Right atrium auricular region (tissue), 2 donors: ENCODE results near the gene C2CD2. TPM values are rescaled to one million over a fixed set of nuclear protein-coding genes. Genes with fewer than 3 reads are reported as not detected.
A peak's percentile ranks its signal among the peaks of the same experiment; 100 is the strongest.

Experiments used
- DNase-seq: peaks from one replicate; pipeline ENCODE4 v3.0.0-alpha.2; 2019; ENCODE audit warnings: low spot score
- H3K27ac ChIP-seq, 2 donors: fragments of 200-600 bp; sonication (generic); 1 replicate in 1 of 2; 2 replicates in 1 of 2; pipeline ENCODE4 v1.5.1; 2016 to 2019
- H3K27me3 ChIP-seq, 2 donors: fragments of 200-600 bp; sonication (generic); one replicate each; pipeline versions ENCODE4 v1.5.1 to v1.6.0; 2017 to 2019
- H3K36me3 ChIP-seq: fragments of 200-600 bp; sonication (generic); one replicate; pipeline ENCODE4 v1.5.1; 2016
- H3K4me1 ChIP-seq, 2 donors: fragments of 200-600 bp; sonication (generic); one replicate each; pipeline versions ENCODE4 v1.5.1 to v1.6.0; 2017 to 2019
- H3K4me3 ChIP-seq, 2 donors: fragments of 200-600 bp; sonication (generic); 1 replicate in 1 of 2; 2 replicates in 1 of 2; pipeline ENCODE4 v1.5.1; 2017 to 2019; ENCODE audit warnings: mild to moderate bottlenecking in 1 of 2, moderate library complexity in 1 of 2
- H3K9me3 ChIP-seq, 2 donors: fragments of 200-600 bp; sonication (generic); one replicate each; pipeline ENCODE4 v1.5.1; 2019
- total RNA-seq, 2 donors: library from RNA; depleted of rRNA; stranded (reverse); fragments of >200 nt; gene quantifications; one replicate each; pipeline ENCODE4 v1.1.0, GENCODE V29; 2016
- TF ChIP-seq, protein P1 (sequence below), 2 donors: fragments of 200-600 bp; sonication (generic); IDR thresholded peaks; one replicate each; pipeline ENCODE4 v1.5.1; 2019; ENCODE audit warnings: antibody characterized with exemption in 2 of 2

The C2CD2 gene
- total RNA-seq, 2 donors from 2014 or later = 8.6 to 9.1 TPM

GRCh38 chr21:41879190-41879998 is 74.4 kb downstream of the C2CD2 start, which contains the start of gene PRDM15:
PRDM15 (minus strand) TSS chr21:41879344; CDS start chr21:41860363, 18,981 bp downstream.
- H3K27me3 ChIP-seq = no peaks in the 10 kb centered on the region
- peak within 1 kb of the TSS; percentile 65 to 81 for H3K27ac ChIP-seq
- no peaks in the 10 kb centered on the region for H3K36me3 ChIP-seq
- H3K9me3 ChIP-seq = no peaks in the 10 kb centered on the region
- peaks cover 0 to 5% of the 10 kb centered on the region in 2 donors for H3K4me1 ChIP-seq
- H3K4me3 ChIP-seq = peak within 1 kb of the TSS; percentile 76 to 86
- peak; percentile 81 for DNase-seq
- TF ChIP-seq, protein P1, sequence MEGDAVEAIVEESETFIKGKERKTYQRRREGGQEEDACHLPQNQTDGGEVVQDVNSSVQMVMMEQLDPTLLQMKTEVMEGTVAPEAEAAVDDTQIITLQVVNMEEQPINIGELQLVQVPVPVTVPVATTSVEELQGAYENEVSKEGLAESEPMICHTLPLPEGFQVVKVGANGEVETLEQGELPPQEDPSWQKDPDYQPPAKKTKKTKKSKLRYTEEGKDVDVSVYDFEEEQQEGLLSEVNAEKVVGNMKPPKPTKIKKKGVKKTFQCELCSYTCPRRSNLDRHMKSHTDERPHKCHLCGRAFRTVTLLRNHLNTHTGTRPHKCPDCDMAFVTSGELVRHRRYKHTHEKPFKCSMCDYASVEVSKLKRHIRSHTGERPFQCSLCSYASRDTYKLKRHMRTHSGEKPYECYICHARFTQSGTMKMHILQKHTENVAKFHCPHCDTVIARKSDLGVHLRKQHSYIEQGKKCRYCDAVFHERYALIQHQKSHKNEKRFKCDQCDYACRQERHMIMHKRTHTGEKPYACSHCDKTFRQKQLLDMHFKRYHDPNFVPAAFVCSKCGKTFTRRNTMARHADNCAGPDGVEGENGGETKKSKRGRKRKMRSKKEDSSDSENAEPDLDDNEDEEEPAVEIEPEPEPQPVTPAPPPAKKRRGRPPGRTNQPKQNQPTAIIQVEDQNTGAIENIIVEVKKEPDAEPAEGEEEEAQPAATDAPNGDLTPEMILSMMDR (IDR thresholded peaks at IDR 0.05) = no peak

GRCh38 chr21:41878831-41879189 is 75.0 kb downstream of the C2CD2 start:
- peak; percentile 83 for DNase-seq
- H3K4me3 ChIP-seq = peak overlapping the region; percentile 76 to 86
- TF ChIP-seq, protein P1 (IDR thresholded peaks at IDR 0.05) = no peak
- no peaks in the 10 kb centered on the region for H3K9me3 ChIP-seq
- H3K27ac ChIP-seq = peak overlapping the region; percentile 51 to 74
- H3K36me3 ChIP-seq = no peaks in the 10 kb centered on the region
- peaks cover 0 to 5% of the 10 kb centered on the region in 2 donors for H3K4me1 ChIP-seq
- no peaks in the 10 kb centered on the region for H3K27me3 ChIP-seq

GRCh38 chr21:41877901-41878830 is 75.7 kb downstream of the C2CD2 start:
- TF ChIP-seq, protein P1 (IDR thresholded peaks at IDR 0.05) = no peak
- no peak for DNase-seq
- no peaks in the 10 kb centered on the region for H3K36me3 ChIP-seq

GRCh38 chr21:41876928-41877652 is 76.7 kb downstream of the C2CD2 start:
- no peak for DNase-seq
- Histone ChIP-seq H3K36me3 (no peaks in the 10 kb centered on the region), H3K27me3 (no peaks in the 10 kb centered on the region), H3K4me1 (peaks cover 0 to 5% of the 10 kb centered on the region in 2 donors), H3K4me3 (peak overlapping the region in 1 of 2 donors; percentile 76), H3K27ac (no peak overlapping the region), H3K9me3 (no peaks in the 10 kb centered on the region)
- TF ChIP-seq, protein P1 (IDR thresholded peaks at IDR 0.05) = no peak

More at GRCh38 chr21:41877901-41878830, 75.7 kb downstream of the C2CD2 start:
- Histone ChIP-seq H3K4me1 (peaks cover 0 to 5% of the 10 kb centered on the region in 2 donors), H3K4me3 (peak overlapping the region; percentile 76 to 86), H3K27ac (peak overlapping the region; percentile 51 to 74), H3K9me3 (no peaks in the 10 kb centered on the region), H3K27me3 (no peaks in the 10 kb centered on the region)

- Histone ChIP-seq H3K4me1 (peaks cover 0 to 5% of the 10 kb centered on the region in 2 donors), H3K4me3 (no peak overlapping the region), H3K36me3 (no peaks in the 10 kb centered on the region), H3K27ac (no peak overlapping the region), H3K9me3 (no peaks in the 10 kb centered on the region), H3K27me3 (no peaks in the 10 kb centered on the region)
- no peak for DNase-seq
- TF ChIP-seq, protein P1 (IDR thresholded peaks at IDR 0.05) = no peak
Observed at GRCh38 chr21:41876396-41876795, 77.4 kb downstream of the C2CD2 start.
